HG03103 (cell line): ENCODE data around the gene GPR27.

Experiments
- ATAC-seq: cut with Tn5 transposase; IDR thresholded peaks from one replicate; pipeline ENCODE4 v1.9.1; 2021; ENCODE audit warnings: low read depth; ENCODE audit not compliant: unreplicated experiment

The GPR27 gene, protein sequence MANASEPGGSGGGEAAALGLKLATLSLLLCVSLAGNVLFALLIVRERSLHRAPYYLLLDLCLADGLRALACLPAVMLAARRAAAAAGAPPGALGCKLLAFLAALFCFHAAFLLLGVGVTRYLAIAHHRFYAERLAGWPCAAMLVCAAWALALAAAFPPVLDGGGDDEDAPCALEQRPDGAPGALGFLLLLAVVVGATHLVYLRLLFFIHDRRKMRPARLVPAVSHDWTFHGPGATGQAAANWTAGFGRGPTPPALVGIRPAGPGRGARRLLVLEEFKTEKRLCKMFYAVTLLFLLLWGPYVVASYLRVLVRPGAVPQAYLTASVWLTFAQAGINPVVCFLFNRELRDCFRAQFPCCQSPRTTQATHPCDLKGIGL

GRCh38 chr3:71753701-71754609, at the start of gene GPR27:
Gene GPR27, plus strand, starts transcription at chr3:71753855. Its CDS starts 195 bp downstream, at chr3:71754050.
- no peak for ATAC-seq

- no peak for ATAC-seq
Observed at GRCh38 chr3:71704915-71705314, 48.7 kb upstream of the GPR27 start.

DNA sequence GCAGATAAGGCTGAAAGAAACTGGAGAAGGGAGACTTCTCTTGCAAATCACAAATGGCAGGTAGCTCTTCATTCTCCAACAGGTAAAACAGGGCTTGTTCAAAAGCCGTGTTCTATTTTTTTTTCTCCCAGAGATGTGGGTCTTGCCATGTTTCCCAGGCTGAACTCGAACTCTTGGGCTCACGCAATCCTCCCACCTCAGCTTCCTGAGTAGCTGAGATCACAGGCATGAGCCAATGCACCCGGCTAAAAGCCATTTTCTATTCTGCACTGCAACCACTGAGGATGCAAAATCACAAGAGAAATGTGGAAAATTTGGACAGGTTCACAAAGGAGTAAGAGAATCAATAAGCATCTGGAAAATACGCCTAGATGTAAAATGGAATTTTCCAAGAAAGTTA, 48.0 kb upstream of the GPR27 start:
- ATAC-seq: no peak

- ATAC-seq: no peak
Observed at GRCh38 chr3:71707595-71707994, 46.1 kb upstream of the GPR27 start.

DNA sequence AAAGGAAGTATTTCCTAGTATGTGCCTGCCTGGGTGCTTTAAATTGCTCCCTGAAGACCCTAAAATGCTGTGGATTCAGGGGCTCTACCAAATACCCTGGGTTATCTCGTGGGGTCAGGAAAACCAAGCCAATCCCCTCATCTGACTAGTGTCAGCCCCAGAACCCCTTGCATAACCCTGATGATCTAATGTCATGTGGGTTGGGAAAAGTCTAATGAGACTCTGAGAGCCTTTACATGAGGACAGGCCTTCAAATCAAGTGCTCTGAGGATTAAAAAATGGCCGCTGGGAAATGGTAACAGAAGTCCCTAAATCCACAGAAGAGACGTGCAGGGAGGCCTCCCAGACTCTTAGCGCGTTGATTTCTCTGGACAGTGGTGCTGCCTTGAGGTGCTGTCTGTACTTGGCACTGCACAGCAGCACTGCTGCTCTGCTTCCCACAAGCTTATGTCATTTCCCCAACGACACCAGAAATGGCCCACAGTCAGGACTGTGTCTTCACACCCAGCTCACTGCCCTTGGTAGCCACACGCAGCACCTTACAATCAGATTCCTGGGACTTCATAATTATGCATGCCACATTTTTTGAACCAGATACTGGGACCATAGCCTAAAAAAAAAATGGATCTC, 45.1 kb upstream of the GPR27 start:
- ATAC-seq: no peak

DNA sequence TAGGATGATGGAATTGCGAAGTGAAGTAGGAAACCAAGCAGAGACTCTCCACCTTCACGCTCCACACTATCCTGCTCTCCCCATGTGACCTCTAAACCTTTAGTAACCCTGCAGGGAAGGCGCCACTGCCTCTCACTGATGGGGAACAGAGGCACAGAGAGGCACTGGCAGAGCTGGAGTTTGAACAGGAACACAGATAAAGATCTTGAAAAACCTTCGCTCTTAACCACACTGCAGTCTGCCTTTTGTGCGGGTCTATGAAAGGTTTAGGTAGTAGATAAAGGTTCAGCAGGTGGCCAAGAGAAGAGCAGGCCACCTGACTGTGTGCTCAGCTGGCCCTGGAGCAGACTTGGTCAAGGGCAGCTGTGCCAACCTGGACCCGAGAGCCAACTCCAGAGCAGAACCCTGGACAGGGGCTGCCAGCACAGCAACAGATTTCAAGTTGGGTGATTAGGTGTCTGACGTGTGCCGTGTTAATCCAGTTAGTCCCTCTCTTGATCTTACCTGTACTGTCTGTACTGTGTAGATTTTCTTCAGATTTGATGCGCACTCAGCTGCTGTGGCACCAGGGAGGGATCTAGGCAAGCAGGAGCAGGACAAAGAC, 43.6 kb upstream of the GPR27 start:
- ATAC-seq: no peak

- ATAC-seq: peak; percentile 74
Observed at GRCh38 chr3:71710906-71711494, 42.7 kb upstream of the GPR27 start.

- ATAC-seq: no peak
Observed at GRCh38 chr3:71713041-71713440, 40.6 kb upstream of the GPR27 start.

GRCh38 chr3:71714595-71714994, 39.1 kb upstream of the GPR27 start:
- no peak for ATAC-seq

DNA sequence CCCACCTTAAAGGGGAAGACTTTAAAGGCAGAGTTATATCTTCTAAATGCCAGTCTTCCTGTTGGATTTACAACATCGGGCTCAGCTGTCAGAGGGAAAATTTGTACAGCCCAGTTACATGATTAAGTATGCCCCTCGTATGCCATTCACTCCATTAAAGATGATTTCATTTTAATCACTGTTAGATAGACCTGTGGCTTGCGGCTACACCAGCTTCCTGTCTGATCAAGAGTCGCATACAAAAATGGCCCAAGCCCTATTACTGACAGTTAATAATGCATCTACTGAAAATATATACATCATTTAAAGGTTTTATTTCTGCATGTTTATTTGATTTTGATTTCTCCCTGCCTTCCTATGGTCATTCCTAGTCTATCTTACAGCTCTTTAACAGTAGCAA, 35.6 kb upstream of the GPR27 start:
- no peak for ATAC-seq

- no peak for ATAC-seq
Observed at GRCh38 chr3:71721002-71721401, 32.7 kb upstream of the GPR27 start.

DNA sequence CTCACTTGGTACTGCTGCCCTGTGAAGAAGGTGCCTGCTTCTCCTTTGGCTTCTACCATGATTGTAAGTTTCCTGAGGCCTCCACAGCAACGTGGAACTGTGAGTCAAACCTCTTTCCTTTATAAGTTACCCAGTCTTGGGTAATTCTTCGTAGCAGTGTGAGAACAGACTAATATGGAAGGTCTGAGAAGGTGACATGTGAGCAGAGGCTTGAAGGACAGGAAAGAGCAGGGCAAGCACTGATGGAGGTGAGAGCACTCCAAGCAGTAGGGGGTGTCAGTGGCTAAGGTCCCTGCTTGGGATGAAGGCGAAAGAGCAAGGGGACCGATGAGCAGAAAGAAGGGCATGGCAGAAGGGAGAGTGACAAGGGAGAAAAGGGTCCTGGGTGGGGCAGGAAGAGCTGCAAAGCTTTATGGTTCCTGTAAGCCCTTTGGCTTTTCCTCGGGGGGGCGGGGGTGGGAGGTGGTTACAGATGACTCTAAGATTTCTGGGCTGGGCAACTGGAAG, 32.0 kb upstream of the GPR27 start:
- ATAC-seq: no peak

DNA sequence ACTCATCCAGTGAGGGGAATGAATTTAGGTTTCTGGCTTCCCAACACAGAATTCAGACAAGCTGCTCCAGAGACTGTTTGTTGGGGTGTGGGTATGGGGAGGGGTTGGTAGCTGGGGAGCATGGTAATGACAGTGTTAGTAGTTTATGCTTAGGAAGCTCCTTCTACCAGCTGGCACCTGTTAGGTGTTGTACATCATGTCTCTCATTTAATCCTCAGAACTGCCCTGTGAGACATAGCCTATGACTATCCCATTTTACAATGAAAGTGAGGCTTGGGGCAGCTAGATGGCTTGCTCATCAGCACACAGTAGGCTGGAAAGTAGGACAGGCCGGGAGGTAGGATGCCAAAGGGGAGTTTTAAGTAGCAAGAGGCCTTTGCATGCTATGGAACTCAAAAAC, 31.0 kb upstream of the GPR27 start:
- ATAC-seq: no peak

- ATAC-seq: no peak
Observed at GRCh38 chr3:71723452-71724170, 30.0 kb upstream of the GPR27 start.

GRCh38 chr3:71724171-71724453, 29.5 kb upstream of the GPR27 start:
- no peak for ATAC-seq

DNA sequence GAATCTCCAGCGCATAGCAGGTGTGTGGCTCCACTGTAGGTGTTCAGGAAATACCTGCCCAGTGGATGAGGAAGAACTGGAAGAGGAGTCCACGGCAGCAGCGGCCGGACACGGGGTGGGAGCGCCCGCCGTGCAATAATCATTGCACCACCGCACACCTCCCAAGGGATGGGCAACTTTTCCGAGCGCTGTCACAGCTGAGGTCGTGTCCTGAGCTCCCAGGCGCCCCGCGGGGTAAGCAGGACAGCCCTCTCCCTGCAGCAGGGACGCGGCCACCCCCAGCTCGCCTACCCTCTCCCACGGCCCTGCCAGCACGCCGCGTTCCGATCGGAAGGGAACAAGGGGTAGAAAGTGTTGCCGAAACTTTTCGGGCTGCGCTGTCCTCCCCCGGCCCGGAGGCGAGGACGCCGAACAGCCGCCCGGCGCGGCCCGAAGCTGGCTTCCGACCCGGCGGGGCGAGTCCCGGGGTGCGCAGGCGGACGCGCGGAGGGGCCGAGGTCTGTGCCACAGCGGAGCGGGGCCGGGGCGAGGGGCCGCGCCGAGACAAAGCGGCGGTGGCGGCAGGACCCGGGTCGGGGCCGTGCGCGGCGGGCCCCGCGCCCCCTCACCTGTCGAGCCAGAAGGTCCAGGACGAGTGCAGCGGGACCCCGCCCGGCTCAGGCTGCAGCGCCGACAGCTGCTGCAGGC, 28.9 kb upstream of the GPR27 start:
- ATAC-seq: no peak

- no peak for ATAC-seq
Observed at GRCh38 chr3:71725271-71725991, 28.2 kb upstream of the GPR27 start, which contains the start of gene EIF4E3. Gene EIF4E3, minus strand, starts transcription at chr3:71725402. Its CDS starts 35 bp downstream, at chr3:71725367.

GRCh38 chr3:71726146-71726545, 27.5 kb upstream of the GPR27 start:
- ATAC-seq: no peak
